ENCODE results near the gene CREBL2. TPM values are rescaled to one million over a fixed set of nuclear protein-coding genes. Genes with fewer than 3 reads are reported as not detected.

Gene CREBL2
- total RNA-seq, 3 donors from 2014 or later (not counting 1 experiment from before 2014, with no cell fraction given): 9.0 to 13.1 (median 10.7) TPM

DNA sequence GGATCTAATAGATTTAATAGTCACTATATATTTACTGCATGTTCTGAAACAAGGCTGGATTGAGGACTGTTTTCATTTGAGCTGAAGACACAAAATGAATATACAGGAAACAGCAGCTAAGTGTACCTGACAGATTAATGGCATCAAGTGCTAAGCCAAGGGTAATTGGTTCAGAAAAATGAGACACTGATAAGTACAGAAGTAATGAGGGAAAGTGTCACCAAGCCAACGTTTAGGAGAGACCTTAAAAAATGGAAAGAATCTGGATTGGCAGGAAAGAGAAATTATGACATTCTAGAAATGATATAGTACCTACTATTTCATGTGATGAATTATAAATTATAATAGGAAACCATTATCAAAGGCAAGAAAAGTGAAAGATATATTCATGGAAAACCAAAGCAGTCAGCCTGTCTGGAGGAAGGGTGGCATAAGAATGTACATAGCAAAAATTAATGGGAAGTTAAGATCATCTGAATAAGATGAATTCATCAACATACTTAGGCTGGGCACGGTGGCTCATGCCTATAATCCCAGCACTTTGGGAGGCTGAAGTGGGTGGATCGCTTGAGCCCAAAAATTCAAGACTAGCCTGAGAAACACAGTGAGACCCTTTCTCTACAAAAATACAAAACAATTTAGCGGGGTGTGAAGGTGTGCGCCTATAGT is 28.0 kb upstream of the CREBL2 start:
- Histone ChIP-seq H3K27me3 (ENCODE audit: control insufficient read depth, insufficient read depth, low read length) (peaks cover 3% of the 10 kb centered on the region), H3K9me3 (ENCODE audit: control insufficient read depth, insufficient read depth, low read length) (no peaks in the 10 kb centered on the region), H3K4me3 (ENCODE audit: low read length) (no peak overlapping the region), H3K36me3 (ENCODE audit: control insufficient read depth, insufficient read depth, low read length) (no peaks in the 10 kb centered on the region), H3K4me1 (ENCODE audit: control insufficient read depth, insufficient read depth, low read length) (no peaks in the 10 kb centered on the region), H3K27ac (ENCODE audit: low read length) (no peak overlapping the region)
- Mint-ChIP-seq H3K27ac (no peak overlapping the region), H3K4me3 (no peak overlapping the region), H3K9me3 (no peaks in the 10 kb centered on the region), H3K36me3 (no peaks in the 10 kb centered on the region), H3K4me1 (no peaks in the 10 kb centered on the region), H3K27me3 (ENCODE audit: low read depth in 2 of 2) (peaks cover 0 to 12% of the 10 kb centered on the region in 2 donors)
- DNase-seq: no peak
- intact Hi-C loops (cut with micrococcal nuclease): no loop called here
- TF ChIP-seq CTCF (IDR thresholded peaks at IDR 0.05): no peak
- 100% methylated on average over 3 of the region's 5 CpGs for WGBS (ENCODE audit: insufficient coverage)
- no peak for ATAC-seq

GRCh38 chr12:12585115-12585863 is 26.4 kb upstream of the CREBL2 start:
- H3K27me3 ChIP-seq (ENCODE audit: control insufficient read depth, insufficient read depth, low read length): peaks cover 3% of the 10 kb centered on the region
- no peaks in the 10 kb centered on the region for H3K4me1 ChIP-seq (ENCODE audit: control insufficient read depth, insufficient read depth, low read length)
- no peak for ATAC-seq
- Mint-ChIP-seq H3K36me3 (no peaks in the 10 kb centered on the region), H3K27ac (no peak overlapping the region), H3K4me1 (no peaks in the 10 kb centered on the region), H3K4me3 (no peak overlapping the region), H3K27me3 (ENCODE audit: low read depth in 2 of 2) (peaks cover 9 to 25% of the 10 kb centered on the region in 2 donors), H3K9me3 (no peaks in the 10 kb centered on the region)
- no peak overlapping the region for H3K27ac ChIP-seq (ENCODE audit: low read length)
- H3K36me3 ChIP-seq (ENCODE audit: control insufficient read depth, insufficient read depth, low read length): no peaks in the 10 kb centered on the region
- WGBS (ENCODE audit: insufficient coverage): 90% methylated on average over 2 of the region's 2 CpGs
- intact Hi-C loops (cut with micrococcal nuclease): no loop called here
- no peak for DNase-seq
- no peak overlapping the region for H3K4me3 ChIP-seq (ENCODE audit: low read length)
- peaks cover 2% of the 10 kb centered on the region for H3K9me3 ChIP-seq (ENCODE audit: control insufficient read depth, insufficient read depth, low read length)
- TF ChIP-seq CTCF (IDR thresholded peaks at IDR 0.05): no peak

DNA sequence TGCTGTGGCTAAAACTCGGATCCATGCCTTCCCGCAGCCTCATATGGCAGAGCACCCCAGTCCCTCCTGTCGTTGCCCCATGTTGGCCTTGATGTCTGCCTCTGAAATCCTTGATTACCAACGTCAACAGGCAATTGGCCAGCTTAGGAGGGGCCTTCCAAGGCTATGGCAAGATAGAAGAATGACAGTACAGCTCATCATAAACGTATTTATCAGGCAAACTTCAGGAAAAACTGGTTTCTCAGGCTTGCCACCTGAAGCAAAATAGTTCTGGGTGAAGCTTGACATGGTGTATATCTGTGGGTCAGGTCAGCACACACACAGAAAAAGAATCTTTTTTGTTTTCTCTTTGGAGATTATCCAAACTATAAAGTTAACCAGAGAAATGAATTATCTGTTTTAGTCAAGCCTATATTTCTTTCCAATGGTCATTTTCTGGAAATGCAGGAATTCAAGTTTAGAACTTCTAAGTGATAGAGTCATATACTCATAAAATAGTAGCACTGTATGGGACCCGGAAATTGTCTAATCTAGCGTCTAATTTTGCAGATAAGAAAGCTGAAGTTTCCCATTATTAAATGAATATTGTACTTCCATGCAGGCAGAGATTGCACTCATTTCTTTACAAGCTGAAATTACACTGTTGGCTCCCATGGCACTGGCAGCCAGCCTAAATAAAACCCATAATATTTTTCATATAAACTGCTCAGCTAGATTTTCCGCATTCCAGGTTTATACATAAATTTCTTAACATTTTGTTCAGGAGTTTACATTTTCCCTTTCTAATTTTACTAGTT is 24.6 kb upstream of the CREBL2 start:
- intact Hi-C loops (cut with micrococcal nuclease): no loop called here
- no peaks in the 10 kb centered on the region for H3K9me3 Mint-ChIP-seq
- H3K27ac Mint-ChIP-seq: no peak overlapping the region
- no peak overlapping the region for H3K4me3 ChIP-seq (ENCODE audit: low read length)
- H3K36me3 ChIP-seq (ENCODE audit: control insufficient read depth, insufficient read depth, low read length): no peaks in the 10 kb centered on the region
- H3K9me3 ChIP-seq (ENCODE audit: control insufficient read depth, insufficient read depth, low read length): peaks cover 2% of the 10 kb centered on the region
- peaks cover 3% of the 10 kb centered on the region for H3K27me3 ChIP-seq (ENCODE audit: control insufficient read depth, insufficient read depth, low read length)
- no peaks in the 10 kb centered on the region for H3K36me3 Mint-ChIP-seq
- no peaks in the 10 kb centered on the region for H3K4me1 ChIP-seq (ENCODE audit: control insufficient read depth, insufficient read depth, low read length)
- peaks cover 9 to 27% of the 10 kb centered on the region in 2 donors for H3K27me3 Mint-ChIP-seq (ENCODE audit: low read depth in 2 of 2)
- DNase-seq (no peak), ATAC-seq (no peak)
- no peak overlapping the region for H3K27ac ChIP-seq (ENCODE audit: low read length)
- WGBS (ENCODE audit: insufficient coverage): 93% methylated on average over 8 of the region's 8 CpGs
- H3K4me1 Mint-ChIP-seq: no peaks in the 10 kb centered on the region
- H3K4me3 Mint-ChIP-seq: no peak overlapping the region
- no peak for TF ChIP-seq CTCF (IDR thresholded peaks at IDR 0.05)

All from natural killer cell (primary cell).